Measurements from ENCODE around the gene KIFC1.

GRCh38 chr6:33455051-33455450 is 63.4 kb downstream of the KIFC1 start:
- no peak for TF ChIP-seq CTCF (IDR thresholded peaks at IDR 0.05)
- no peak for TF ChIP-seq POLR2A (IDR thresholded peaks at IDR 0.05)
